GM18499 (cell line): ENCODE measurements around the gene MEGF8.

Experiments
- ATAC-seq: cut with Tn5 transposase; IDR thresholded peaks from one replicate; pipeline ENCODE4 v1.9.1; 2021; ENCODE audit warnings: moderate number of reproducible peaks; ENCODE audit not compliant: insufficient read depth, unreplicated experiment

Gene MEGF8

GRCh38 chr19:42375415-42376176 is 50.2 kb downstream of the MEGF8 start:
- no peak for ATAC-seq

- ATAC-seq: no peak
Observed at GRCh38 chr19:42376177-42376555, 50.7 kb downstream of the MEGF8 start.

- no peak for ATAC-seq
Observed at GRCh38 chr19:42378225-42379215, 53.1 kb downstream of the MEGF8 start.

- ATAC-seq: no peak
Observed at GRCh38 chr19:42380155-42380554, 54.7 kb downstream of the MEGF8 start.

GRCh38 chr19:42386974-42387707 is 61.7 kb downstream of the MEGF8 start:
- ATAC-seq: no peak

- no peak for ATAC-seq
Observed at GRCh38 chr19:42388851-42389489, 63.5 kb downstream of the MEGF8 start.

- no peak for ATAC-seq
Observed at GRCh38 chr19:42389899-42390298, 64.5 kb downstream of the MEGF8 start, which contains the start of gene CNFN. Gene CNFN, minus strand, starts transcription at chr19:42390297. Its CDS starts 1,260 bp downstream, at chr19:42389037.

GRCh38 chr19:42392165-42392564 is 66.7 kb downstream of the MEGF8 start:
- ATAC-seq: no peak

- ATAC-seq: no peak
Observed at GRCh38 chr19:42394751-42395150, 69.3 kb downstream of the MEGF8 start.

GRCh38 chr19:42396381-42397262 is 71.2 kb downstream of the MEGF8 start:
- ATAC-seq: peak; percentile 88

- ATAC-seq: no peak
Observed at GRCh38 chr19:42397263-42398166, 72.1 kb downstream of the MEGF8 start.

- no peak for ATAC-seq
Observed at GRCh38 chr19:42400404-42400803, 75.0 kb downstream of the MEGF8 start.

GRCh38 chr19:42401365-42402303 is 76.2 kb downstream of the MEGF8 start:
- no peak for ATAC-seq

- no peak for ATAC-seq
Observed at GRCh38 chr19:42402376-42403116, 77.1 kb downstream of the MEGF8 start.

GRCh38 chr19:42403586-42403985 is 78.2 kb downstream of the MEGF8 start:
- no peak for ATAC-seq

GRCh38 chr19:42406111-42406510 is 80.7 kb downstream of the MEGF8 start:
- ATAC-seq: no peak
